ENCODE results near the gene ALDH3B2. TPM values are rescaled to one million over a fixed set of nuclear protein-coding genes. Genes with fewer than 3 reads are reported as not detected.

Gene ALDH3B2
- total RNA-seq, 2 experiments from 2014 or later, result 1.5 to 8.0 TPM

GRCh38 chr11:67652965-67653845 is 21.2 kb downstream of the ALDH3B2 start:
- no peaks in the 10 kb centered on the region for H3K9me2 ChIP-seq (ENCODE audit: insufficient read depth, low read length)
- H3K79me2 ChIP-seq (ENCODE audit: insufficient read depth, low read depth, low read length), result peaks cover 5% of the 10 kb centered on the region; the same call in 1 of the 2 replicates
- H4K20me1 ChIP-seq (ENCODE audit: insufficient read depth, low read length), result no peaks in the 10 kb centered on the region
- TF ChIP-seq CTCF (conservative IDR thresholded peaks at IDR 0.05; ENCODE audit: low read length), result no peak
- no peak for TF ChIP-seq EZH2phosphoT487 (IDR thresholded peaks at IDR 0.05; ENCODE audit: borderline replicate concordance, low read depth, low read length)
- H3K27ac ChIP-seq (ENCODE audit: low read depth, low read length, poor library complexity, severe bottlenecking), result no peak overlapping the region
- intact Hi-C loops (cut with micrococcal nuclease; ENCODE audit: unreplicated experiment), result no loop called here
- BruUV-seq (replicated peaks), result no TSS peak
- H2AFZ ChIP-seq (ENCODE audit: low read length), result no peak overlapping the region
- H3K4me3 ChIP-seq (ENCODE audit: low read depth, low read length, poor library complexity, severe bottlenecking), result no peak overlapping the region
- DNase-seq (ENCODE audit: low spot score), result no peak
- H3K36me3 ChIP-seq (ENCODE audit: insufficient read depth, low read length), result peaks cover 21% of the 10 kb centered on the region
- H3K4me2 ChIP-seq (ENCODE audit: low read length), result no peak overlapping the region
- H3K9me3 ChIP-seq (ENCODE audit: low read length), result peaks cover 31% of the 10 kb centered on the region
- POLR2A ChIA-PET, result interaction anchor here (0.7 to 1.0 kb wide), 3 partner anchors 8 to 1109 kb away, joined by 3 to 4 read pairs (median 3); no protein-coding TSS in a partner anchor
- CTCF ChIA-PET (ENCODE audit: unreplicated experiment), result no interaction called here
- peaks cover 45% of the 10 kb centered on the region for H3K4me1 ChIP-seq (ENCODE audit: insufficient read depth, low read length, poor library complexity, severe bottlenecking)

- Histone ChIP-seq H2AFZ (ENCODE audit: low read length) (no peak overlapping the region), H4K20me1 (ENCODE audit: insufficient read depth, low read length) (no peaks in the 10 kb centered on the region), H3K4me2 (ENCODE audit: low read length) (no peak overlapping the region), H3K9me3 (ENCODE audit: low read length) (peaks cover 21% of the 10 kb centered on the region), H3K4me3 (ENCODE audit: low read depth, low read length, poor library complexity, severe bottlenecking) (no peak overlapping the region), H3K79me2 (ENCODE audit: insufficient read depth, low read depth, low read length) (peaks cover 5% of the 10 kb centered on the region; the same call in 1 of the 2 replicates), H3K36me3 (ENCODE audit: insufficient read depth, low read length) (peaks cover 13% of the 10 kb centered on the region; the same call in 1 of the 2 replicates), H3K4me1 (ENCODE audit: insufficient read depth, low read length, poor library complexity, severe bottlenecking) (peaks cover 53% of the 10 kb centered on the region), H3K27ac (ENCODE audit: low read depth, low read length, poor library complexity, severe bottlenecking) (peak overlapping the region; percentile 42), H3K9me2 (ENCODE audit: insufficient read depth, low read length) (no peaks in the 10 kb centered on the region)
- no peak for DNase-seq (ENCODE audit: low spot score)
- POLR2A ChIA-PET, result interaction anchor here (1.0 to 8.0 kb wide), 2 partner anchors 7 to 62 kb away, joined by 4 to 69 read pairs; no protein-coding TSS in a partner anchor
- intact Hi-C loops (cut with micrococcal nuclease; ENCODE audit: unreplicated experiment), result no loop called here
- CTCF ChIA-PET (ENCODE audit: unreplicated experiment), result interaction anchor here (0.6 kb wide), 1 partner anchor 187 kb away, joined by 3 read pairs; no protein-coding TSS in a partner anchor
- BruUV-seq (replicated peaks), result no TSS peak
- TF ChIP-seq EZH2phosphoT487 (IDR thresholded peaks at IDR 0.05; ENCODE audit: borderline replicate concordance, low read depth, low read length) (no peak), CTCF (conservative IDR thresholded peaks at IDR 0.05; ENCODE audit: low read length) (no peak)
Measured at GRCh38 chr11:67651976-67652781, 22.2 kb downstream of the ALDH3B2 start.

Data from OCI-LY7 (cell line).